HG02884 (cell line): Measurements from ENCODE around the gene ZEB1.
A peak's percentile ranks its signal among the peaks of the same experiment; 100 is the strongest.
"Not testable (repeated sequence)": the region's sequence is repeated elsewhere in the genome, so short reads cannot be mapped to it uniquely, and the experiment has no call there.

Experiments used
- ATAC-seq: cut with Tn5 transposase; IDR thresholded peaks from one replicate; pipeline ENCODE4 v1.9.1; 2021; ENCODE audit warnings: mild to moderate bottlenecking, moderate library complexity; ENCODE audit not compliant: unreplicated experiment

Gene ZEB1

GRCh38 chr10:31362023-31362641 is 43.1 kb downstream of the ZEB1 start:
- no peak for ATAC-seq

GRCh38 chr10:31363696-31364095 is 44.7 kb downstream of the ZEB1 start:
- ATAC-seq = not testable (repeated sequence)

- ATAC-seq = not testable (repeated sequence)
These were observed 45.2 kb downstream of the ZEB1 start for GRCh38 chr10:31364238-31364637.

- ATAC-seq = no peak
These were observed 47.7 kb downstream of the ZEB1 start for GRCh38 chr10:31366703-31367102.

- no peak for ATAC-seq
These were observed 49.7 kb downstream of the ZEB1 start for GRCh38 chr10:31368724-31369123.

GRCh38 chr10:31372439-31372838 is 53.4 kb downstream of the ZEB1 start:
- ATAC-seq = no peak

- ATAC-seq = no peak
These were observed 55.2 kb downstream of the ZEB1 start for GRCh38 chr10:31374146-31374696.

- ATAC-seq = no peak
These were observed 62.2 kb downstream of the ZEB1 start for GRCh38 chr10:31381171-31381570.

GRCh38 chr10:31381766-31382316 is 62.8 kb downstream of the ZEB1 start:
- ATAC-seq = no peak

- peak; percentile 98 for ATAC-seq
These were observed 65.0 kb downstream of the ZEB1 start for GRCh38 chr10:31383810-31384588.

- ATAC-seq = peak; percentile 17
These were observed 65.6 kb downstream of the ZEB1 start for GRCh38 chr10:31384589-31384949.

- no peak for ATAC-seq
These were observed 71.8 kb downstream of the ZEB1 start for GRCh38 chr10:31390804-31391203.

- peak; percentile 52 for ATAC-seq
These were observed 74.8 kb downstream of the ZEB1 start for GRCh38 chr10:31393844-31394243.

- ATAC-seq = no peak
These were observed 76.7 kb downstream of the ZEB1 start for GRCh38 chr10:31395695-31396094.

- ATAC-seq = no peak
These were observed 77.4 kb downstream of the ZEB1 start for GRCh38 chr10:31396376-31396775.

GRCh38 chr10:31397852-31398251 is 78.8 kb downstream of the ZEB1 start:
- peak; percentile 45 for ATAC-seq

GRCh38 chr10:31399171-31399570 is 80.2 kb downstream of the ZEB1 start:
- ATAC-seq = no peak

- ATAC-seq = no peak
These were observed 80.6 kb downstream of the ZEB1 start for GRCh38 chr10:31399631-31400030.

- ATAC-seq = no peak
These were observed 82.3 kb downstream of the ZEB1 start for GRCh38 chr10:31401287-31401686.

GRCh38 chr10:31404640-31405039 is 85.6 kb downstream of the ZEB1 start:
- peak; percentile 50 for ATAC-seq

GRCh38 chr10:31405829-31406228 is 86.8 kb downstream of the ZEB1 start:
- not testable (repeated sequence) for ATAC-seq

- ATAC-seq = not testable (repeated sequence)
These were observed 93.4 kb downstream of the ZEB1 start for GRCh38 chr10:31412397-31412796.
